ENCODE data around the gene TAGLN. TPM values are rescaled to one million over a fixed set of nuclear protein-coding genes. Genes with fewer than 3 reads are reported as not detected.

Gene TAGLN
- polyA plus RNA-seq, 1 of the 3 experiments (the other 2 are of a cell fraction): 519 TPM

- peaks cover 15% of the 10 kb centered on the region for H3F3A ChIP-seq (replicated peaks; ENCODE audit: insufficient read depth)
- H3K4me2 ChIP-seq: peak overlapping the region; percentile 96
- peak overlapping the region; percentile 83 to 93; a peak in 3 of 4 replicates for H3K27ac ChIP-seq (ENCODE audit: low read depth in 2 of 2, low read length in 1 of 2)
- no peak for TF ChIP-seq SIN3A (IDR thresholded peaks at IDR 0.05; ENCODE audit: borderline replicate concordance, low read depth, low read length)
- TF ChIP-seq NRF1 (IDR thresholded peaks at IDR 0.05; ENCODE audit: low read depth, low read length): no peak
- no peak for TF ChIP-seq EZH2phosphoT487 (IDR thresholded peaks at IDR 0.05; ENCODE audit: borderline replicate concordance, low read depth)
- TF ChIP-seq TAF1 (IDR thresholded peaks at IDR 0.05; ENCODE audit: borderline replicate concordance, low read depth, low read length): no peak
- TF ChIP-seq SMC3 (IDR thresholded peaks at IDR 0.05; ENCODE audit: low read depth, low read length): no peak
- TF ChIP-seq, protein P1, sequence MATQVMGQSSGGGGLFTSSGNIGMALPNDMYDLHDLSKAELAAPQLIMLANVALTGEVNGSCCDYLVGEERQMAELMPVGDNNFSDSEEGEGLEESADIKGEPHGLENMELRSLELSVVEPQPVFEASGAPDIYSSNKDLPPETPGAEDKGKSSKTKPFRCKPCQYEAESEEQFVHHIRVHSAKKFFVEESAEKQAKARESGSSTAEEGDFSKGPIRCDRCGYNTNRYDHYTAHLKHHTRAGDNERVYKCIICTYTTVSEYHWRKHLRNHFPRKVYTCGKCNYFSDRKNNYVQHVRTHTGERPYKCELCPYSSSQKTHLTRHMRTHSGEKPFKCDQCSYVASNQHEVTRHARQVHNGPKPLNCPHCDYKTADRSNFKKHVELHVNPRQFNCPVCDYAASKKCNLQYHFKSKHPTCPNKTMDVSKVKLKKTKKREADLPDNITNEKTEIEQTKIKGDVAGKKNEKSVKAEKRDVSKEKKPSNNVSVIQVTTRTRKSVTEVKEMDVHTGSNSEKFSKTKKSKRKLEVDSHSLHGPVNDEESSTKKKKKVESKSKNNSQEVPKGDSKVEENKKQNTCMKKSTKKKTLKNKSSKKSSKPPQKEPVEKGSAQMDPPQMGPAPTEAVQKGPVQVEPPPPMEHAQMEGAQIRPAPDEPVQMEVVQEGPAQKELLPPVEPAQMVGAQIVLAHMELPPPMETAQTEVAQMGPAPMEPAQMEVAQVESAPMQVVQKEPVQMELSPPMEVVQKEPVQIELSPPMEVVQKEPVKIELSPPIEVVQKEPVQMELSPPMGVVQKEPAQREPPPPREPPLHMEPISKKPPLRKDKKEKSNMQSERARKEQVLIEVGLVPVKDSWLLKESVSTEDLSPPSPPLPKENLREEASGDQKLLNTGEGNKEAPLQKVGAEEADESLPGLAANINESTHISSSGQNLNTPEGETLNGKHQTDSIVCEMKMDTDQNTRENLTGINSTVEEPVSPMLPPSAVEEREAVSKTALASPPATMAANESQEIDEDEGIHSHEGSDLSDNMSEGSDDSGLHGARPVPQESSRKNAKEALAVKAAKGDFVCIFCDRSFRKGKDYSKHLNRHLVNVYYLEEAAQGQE (IDR thresholded peaks at IDR 0.05; ENCODE audit: low read depth, low read length): no peak
- TF ChIP-seq JUND (IDR thresholded peaks at IDR 0.05): no peak
- no peak for TF ChIP-seq USF2 (IDR thresholded peaks at IDR 0.05; ENCODE audit: borderline replicate concordance, low read depth, low read length)
- no peak for TF ChIP-seq GATA2 (CRISPR knock-in tag; IDR thresholded peaks at IDR 0.05)
- H3K4me3 ChIP-seq (ENCODE audit: low read depth in 2 of 2, low read length in 1 of 2): peak overlapping the region; percentile 78 to 99
- no peaks in the 10 kb centered on the region for H3K9me3 ChIP-seq
- no peak for DNase-seq
- H3K36me3 ChIP-seq (replicated peaks in 1 of 2; ENCODE audit: control insufficient read depth in 1 of 2, insufficient read depth in 2 of 2, low read length in 1 of 2): peaks cover 7 to 40% of the 10 kb centered on the region in 2 experiments
- WGBS (ENCODE audit: low lambda C conversion rate): 1% methylated on average over 13 of the region's 14 CpGs
- ChIA-PET POLR2A (interaction anchor here (0.9 to 1.2 kb wide), 3 partner anchors 9 to 96 kb away, joined by 3 to 4 read pairs (median 3); partner anchors contain the start of gene CEP164), CTCF (interaction anchor here (0.6 to 3.0 kb wide), 17 partner anchors 10 to 440 kb away, joined by 3 to 21 read pairs (median 3); partner anchors contain the start of genes APOA5, BACE1-AS, PAFAH1B2 and SIDT2)
- peak overlapping the region; percentile 87 for H3K9ac ChIP-seq
- no peaks in the 10 kb centered on the region for H3K9me2 ChIP-seq
- peaks cover 63% of the 10 kb centered on the region for H3K79me2 ChIP-seq (ENCODE audit: insufficient read depth)
- H3K27me3 ChIP-seq (ENCODE audit: insufficient read depth): no peaks in the 10 kb centered on the region
- H4K20me1 ChIP-seq (ENCODE audit: insufficient read depth): peaks cover 3% of the 10 kb centered on the region; the same call in 1 of the 2 replicates
- H2AFZ ChIP-seq (ENCODE audit: low read depth): peak overlapping the region; percentile 100; the same call in 1 of the 2 replicates
- H3K4me1 ChIP-seq (ENCODE audit: control insufficient read depth in 1 of 2, insufficient read depth in 2 of 2, low read depth in 1 of 2, low read length in 1 of 2): peaks cover 9 to 22% of the 10 kb centered on the region in 2 experiments; a peak in 3 of 4 replicates
These were observed 32.0 kb downstream of the TAGLN start for GRCh38 chr11:117230999-117231841.

GRCh38 chr11:117231842-117232091 is 32.6 kb downstream of the TAGLN start, which contains the start of gene PCSK7:
PCSK7 (minus strand) TSS chr11:117232073; CDS start chr11:117229844, 2,229 bp downstream.
- peaks cover 15% of the 10 kb centered on the region for H3F3A ChIP-seq (replicated peaks; ENCODE audit: insufficient read depth)
- H3K4me3 ChIP-seq (ENCODE audit: low read depth in 2 of 2, low read length in 1 of 2): peak within 1 kb of the TSS; percentile 96 to 99
- H3K27ac ChIP-seq (ENCODE audit: low read depth in 2 of 2, low read length in 1 of 2): peak within 1 kb of the TSS; percentile 83 to 93
- TF ChIP-seq GABPA (IDR thresholded peaks at IDR 0.05; ENCODE audit: low read depth) (peak; percentile 76), MAX (IDR thresholded peaks at IDR 0.05; ENCODE audit: low read depth) (0 out of 2 replicates have a peak, but pooled peaks have one; percentile 28), MXI1 (IDR thresholded peaks at IDR 0.05; ENCODE audit: low read depth, low read length) (peak; percentile 78), NRF1 (IDR thresholded peaks at IDR 0.05; ENCODE audit: low read depth, low read length) (no peak), USF1 (IDR thresholded peaks at IDR 0.05; ENCODE audit: borderline replicate concordance, low read depth) (no peak)
- no peaks in the 10 kb centered on the region for H3K27me3 ChIP-seq (ENCODE audit: insufficient read depth)
- peaks cover 3% of the 10 kb centered on the region; the same call in 1 of the 2 replicates for H4K20me1 ChIP-seq (ENCODE audit: insufficient read depth)
- peak within 1 kb of the TSS; percentile 87 for H3K9ac ChIP-seq
- no peak for DNase-seq
- 0% methylated on average over 1 of the region's 13 CpGs for WGBS (ENCODE audit: low lambda C conversion rate)
- peaks cover 68% of the 10 kb centered on the region for H3K79me2 ChIP-seq (ENCODE audit: insufficient read depth)
- peaks cover 11 to 37% of the 10 kb centered on the region in 2 experiments for H3K36me3 ChIP-seq (replicated peaks in 1 of 2; ENCODE audit: control insufficient read depth in 1 of 2, insufficient read depth in 2 of 2, low read length in 1 of 2)
- no peaks in the 10 kb centered on the region for H3K9me2 ChIP-seq
- H2AFZ ChIP-seq (ENCODE audit: low read depth): peak within 1 kb of the TSS; percentile 100
- CTCF ChIA-PET: interaction anchor here (0.6 to 3.0 kb wide), 19 partner anchors 10 to 440 kb away, joined by 3 to 21 read pairs (median 3); partner anchors contain the start of genes APOA5, BACE1-AS, PAFAH1B2 and SIDT2
- POLR2A ChIA-PET: interaction anchor here (0.9 to 1.2 kb wide), 4 partner anchors 9 to 96 kb away, joined by 3 to 4 read pairs (median 4); partner anchors contain the start of gene CEP164
- peaks cover 9 to 22% of the 10 kb centered on the region in 2 experiments; a peak in 3 of 4 replicates for H3K4me1 ChIP-seq (ENCODE audit: control insufficient read depth in 1 of 2, insufficient read depth in 2 of 2, low read depth in 1 of 2, low read length in 1 of 2)
- no peaks in the 10 kb centered on the region for H3K9me3 ChIP-seq
- H3K4me2 ChIP-seq: peak within 1 kb of the TSS; percentile 98
